ENCODE measurements around the gene PSAPL1. TPM values are rescaled to one million over a fixed set of nuclear protein-coding genes. Genes with fewer than 3 reads are reported as not detected.

PSAPL1 gene
- polyA plus RNA-seq, 1 of the 3 experiments (the other 2 are of a cell fraction) = 0.03 TPM

DNA sequence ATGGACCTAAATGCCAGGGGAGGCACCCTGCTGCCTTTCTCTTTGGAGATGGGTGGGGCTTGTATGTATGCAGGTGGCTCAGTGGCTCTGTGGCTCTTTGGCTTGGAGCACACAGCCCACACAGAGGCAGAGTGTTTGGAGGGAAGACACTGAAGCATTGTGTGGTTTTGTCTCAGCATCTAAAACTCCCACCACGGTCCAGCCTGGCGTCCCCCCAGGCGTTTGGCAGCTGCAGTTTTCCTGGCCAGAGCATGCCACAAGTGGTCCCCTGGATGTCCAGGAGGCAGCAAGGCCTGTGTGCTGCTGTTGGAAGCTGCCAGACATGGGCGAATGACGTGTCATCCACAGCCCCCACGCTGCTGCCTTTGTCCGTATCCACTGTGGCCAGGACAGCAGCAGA is 32.2 kb upstream of the PSAPL1 start:
- Histone ChIP-seq H3K4me2 (no peak overlapping the region), H4K20me1 (ENCODE audit: insufficient read depth) (no peaks in the 10 kb centered on the region), H3F3A (replicated peaks; ENCODE audit: insufficient read depth) (no peaks in the 10 kb centered on the region), H3K9me3 (no peaks in the 10 kb centered on the region), H3K27me3 (ENCODE audit: insufficient read depth) (no peaks in the 10 kb centered on the region), H3K9me2 (no peaks in the 10 kb centered on the region), H3K36me3 (replicated peaks in 1 of 2; ENCODE audit: control insufficient read depth in 1 of 2, insufficient read depth in 2 of 2, low read length in 1 of 2) (no peaks in the 10 kb centered on the region), H3K9ac (no peak overlapping the region), H3K4me1 (ENCODE audit: control insufficient read depth in 1 of 2, insufficient read depth in 2 of 2, low read depth in 1 of 2, low read length in 1 of 2) (peaks cover 0 to 10% of the 10 kb centered on the region in 2 experiments; a peak in 1 of 4 replicates), H2AFZ (ENCODE audit: low read depth) (no peak overlapping the region), H3K79me2 (ENCODE audit: insufficient read depth) (no peaks in the 10 kb centered on the region), H3K27ac (ENCODE audit: low read depth in 2 of 2, low read length in 1 of 2) (no peak overlapping the region), H3K4me3 (ENCODE audit: low read depth in 2 of 2, low read length in 1 of 2) (no peak overlapping the region)
- ChIA-PET POLR2A (no interaction called here), CTCF (interaction anchor here (1.5 kb wide), 1 partner anchor 171 kb away, joined by 4 read pairs; no protein-coding TSS in a partner anchor)
- no peak for TF ChIP-seq RCOR1 (IDR thresholded peaks at IDR 0.05; ENCODE audit: low read length)
- no peak for TF ChIP-seq NFIC (IDR thresholded peaks at IDR 0.05; ENCODE audit: borderline replicate concordance)
- no peak for TF ChIP-seq SMC3 (IDR thresholded peaks at IDR 0.05; ENCODE audit: low read depth, low read length)
- no peak for TF ChIP-seq FOXJ3 (CRISPR knock-in tag; IDR thresholded peaks at IDR 0.05)
- no peak for TF ChIP-seq SIN3A (IDR thresholded peaks at IDR 0.05; ENCODE audit: borderline replicate concordance, low read depth, low read length)
- no peak for TF ChIP-seq RAD21 (IDR thresholded peaks at IDR 0.05; ENCODE audit: low read length)
- TF ChIP-seq RFX5 (IDR thresholded peaks at IDR 0.05; ENCODE audit: low read length) = no peak
- WGBS (ENCODE audit: low lambda C conversion rate) = no CpG with 5 or more reads among the region's 7 CpGs
- DNase-seq = no peak

DNA sequence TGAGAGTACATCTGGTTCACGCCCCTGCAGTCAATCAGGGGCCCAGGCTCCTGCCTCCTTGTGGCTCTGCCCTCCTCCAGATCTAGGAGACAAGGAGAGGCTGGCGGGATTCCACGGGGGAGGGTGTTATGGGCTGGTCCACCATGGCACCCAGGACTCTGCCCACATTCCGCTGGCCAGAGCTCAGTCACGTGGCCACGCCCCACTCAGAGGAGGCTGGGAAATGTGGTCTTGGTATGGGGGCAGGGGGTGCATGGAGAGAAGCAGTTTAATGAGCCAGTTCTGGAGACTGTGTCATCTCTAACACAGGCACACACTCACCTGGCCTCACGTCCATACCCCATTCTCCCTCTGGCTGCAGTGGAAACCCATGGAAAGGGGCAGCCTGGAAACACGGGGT is 31.5 kb upstream of the PSAPL1 start:
- no peaks in the 10 kb centered on the region for H3K27me3 ChIP-seq (ENCODE audit: insufficient read depth)
- no peak overlapping the region for H2AFZ ChIP-seq (ENCODE audit: low read depth)
- H3K9me2 ChIP-seq = no peaks in the 10 kb centered on the region
- DNase-seq = no peak
- H3K27ac ChIP-seq (ENCODE audit: low read depth in 2 of 2, low read length in 1 of 2) = no peak overlapping the region
- no peak overlapping the region for H3K4me2 ChIP-seq
- no peak overlapping the region for H3K4me3 ChIP-seq (ENCODE audit: low read depth in 2 of 2, low read length in 1 of 2)
- 31% methylated on average over 4 of the region's 8 CpGs for WGBS (ENCODE audit: low lambda C conversion rate)
- TF ChIP-seq SIN3A (IDR thresholded peaks at IDR 0.05; ENCODE audit: borderline replicate concordance, low read depth, low read length) (no peak), POLR2AphosphoS5 (IDR thresholded peaks at IDR 0.05; ENCODE audit: low read depth, low read length) (no peak), RCOR1 (IDR thresholded peaks at IDR 0.05; ENCODE audit: low read length) (no peak), RXRA (IDR thresholded peaks at IDR 0.05; ENCODE audit: borderline replicate concordance, low read depth) (no peak), GABPA (IDR thresholded peaks at IDR 0.05; ENCODE audit: low read depth) (no peak), RAD21 (IDR thresholded peaks at IDR 0.05; ENCODE audit: low read length) (no peak)
- TF ChIP-seq, protein P1, sequence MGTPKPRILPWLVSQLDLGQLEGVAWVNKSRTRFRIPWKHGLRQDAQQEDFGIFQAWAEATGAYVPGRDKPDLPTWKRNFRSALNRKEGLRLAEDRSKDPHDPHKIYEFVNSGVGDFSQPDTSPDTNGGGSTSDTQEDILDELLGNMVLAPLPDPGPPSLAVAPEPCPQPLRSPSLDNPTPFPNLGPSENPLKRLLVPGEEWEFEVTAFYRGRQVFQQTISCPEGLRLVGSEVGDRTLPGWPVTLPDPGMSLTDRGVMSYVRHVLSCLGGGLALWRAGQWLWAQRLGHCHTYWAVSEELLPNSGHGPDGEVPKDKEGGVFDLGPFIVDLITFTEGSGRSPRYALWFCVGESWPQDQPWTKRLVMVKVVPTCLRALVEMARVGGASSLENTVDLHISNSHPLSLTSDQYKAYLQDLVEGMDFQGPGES (IDR thresholded peaks at IDR 0.05; ENCODE audit: low read depth, low read length) = no peak
- TF ChIP-seq, protein P2, sequence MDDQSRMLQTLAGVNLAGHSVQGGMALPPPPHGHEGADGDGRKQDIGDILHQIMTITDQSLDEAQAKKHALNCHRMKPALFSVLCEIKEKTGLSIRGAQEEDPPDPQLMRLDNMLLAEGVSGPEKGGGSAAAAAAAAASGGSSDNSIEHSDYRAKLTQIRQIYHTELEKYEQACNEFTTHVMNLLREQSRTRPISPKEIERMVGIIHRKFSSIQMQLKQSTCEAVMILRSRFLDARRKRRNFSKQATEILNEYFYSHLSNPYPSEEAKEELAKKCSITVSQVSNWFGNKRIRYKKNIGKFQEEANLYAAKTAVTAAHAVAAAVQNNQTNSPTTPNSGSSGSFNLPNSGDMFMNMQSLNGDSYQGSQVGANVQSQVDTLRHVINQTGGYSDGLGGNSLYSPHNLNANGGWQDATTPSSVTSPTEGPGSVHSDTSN (IDR thresholded peaks at IDR 0.05) = no peak
- no peaks in the 10 kb centered on the region for H4K20me1 ChIP-seq (ENCODE audit: insufficient read depth)
- no peaks in the 10 kb centered on the region for H3F3A ChIP-seq (replicated peaks; ENCODE audit: insufficient read depth)
- H3K79me2 ChIP-seq (ENCODE audit: insufficient read depth) = no peaks in the 10 kb centered on the region
- CTCF ChIA-PET = interaction anchor here (1.5 kb wide), 1 partner anchor 170 kb away, joined by 4 read pairs; no protein-coding TSS in a partner anchor
- no peaks in the 10 kb centered on the region for H3K36me3 ChIP-seq (replicated peaks in 1 of 2; ENCODE audit: control insufficient read depth in 1 of 2, insufficient read depth in 2 of 2, low read length in 1 of 2)
- H3K9me3 ChIP-seq = no peaks in the 10 kb centered on the region
- H3K4me1 ChIP-seq (ENCODE audit: control insufficient read depth in 1 of 2, insufficient read depth in 2 of 2, low read depth in 1 of 2, low read length in 1 of 2) = peaks cover 0 to 17% of the 10 kb centered on the region in 2 experiments; a peak in 1 of 4 replicates
- POLR2A ChIA-PET = no interaction called here
- no peak overlapping the region for H3K9ac ChIP-seq
